Uterus (tissue), 2 donors: ENCODE results near the gene AP4E1.
"Not testable (repeated sequence)": the region's sequence is repeated elsewhere in the genome, so short reads cannot be mapped to it uniquely, and the experiment has no call there.

Source experiments
- POLR2A ChIP-seq, 2 donors: fragments of 450-650 bp; IDR thresholded peaks; one replicate each; pipeline ENCODE4 v1.6.1; 2016; ENCODE audit warnings: antibody characterized with exemption in 2 of 2, mild to moderate bottlenecking in 1 of 2, moderate library complexity in 1 of 2
- TF ChIP-seq, protein P1 (sequence below), 4 experiments: fragments of 200-600 bp in 2 of 4; fragments of 450-650 bp in 2 of 4; sonication (generic) in 2 of 4; IDR thresholded peaks; one replicate each; pipeline ENCODE4 v1.5.1; 2016 to 2019; ENCODE audit warnings: antibody characterized with exemption in 4 of 4, mild to moderate bottlenecking in 2 of 4, moderate library complexity in 1 of 4

DNA sequence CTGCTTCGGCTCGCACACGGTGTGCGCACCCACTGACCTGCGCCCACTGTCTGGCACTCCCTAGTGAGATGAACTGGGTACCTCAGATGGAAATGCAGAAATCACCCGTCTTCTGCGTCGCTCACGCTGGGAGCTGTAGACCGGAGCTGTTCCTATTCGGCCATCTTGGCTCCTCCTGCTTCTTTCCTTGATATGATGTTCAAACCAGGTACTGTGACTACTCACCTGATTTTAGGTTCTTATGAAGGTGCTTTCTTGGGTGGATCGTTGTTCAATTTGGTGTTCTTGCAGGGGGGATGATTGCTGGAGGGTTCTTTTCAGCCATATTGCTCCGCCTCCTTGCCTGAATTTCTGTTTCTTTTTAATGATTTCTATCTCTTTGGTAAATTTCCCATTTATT lies 129.0 kb downstream of the AP4E1 start:
- TF ChIP-seq POLR2A (IDR thresholded peaks at IDR 0.05) = not testable (repeated sequence)
- TF ChIP-seq, protein P1, sequence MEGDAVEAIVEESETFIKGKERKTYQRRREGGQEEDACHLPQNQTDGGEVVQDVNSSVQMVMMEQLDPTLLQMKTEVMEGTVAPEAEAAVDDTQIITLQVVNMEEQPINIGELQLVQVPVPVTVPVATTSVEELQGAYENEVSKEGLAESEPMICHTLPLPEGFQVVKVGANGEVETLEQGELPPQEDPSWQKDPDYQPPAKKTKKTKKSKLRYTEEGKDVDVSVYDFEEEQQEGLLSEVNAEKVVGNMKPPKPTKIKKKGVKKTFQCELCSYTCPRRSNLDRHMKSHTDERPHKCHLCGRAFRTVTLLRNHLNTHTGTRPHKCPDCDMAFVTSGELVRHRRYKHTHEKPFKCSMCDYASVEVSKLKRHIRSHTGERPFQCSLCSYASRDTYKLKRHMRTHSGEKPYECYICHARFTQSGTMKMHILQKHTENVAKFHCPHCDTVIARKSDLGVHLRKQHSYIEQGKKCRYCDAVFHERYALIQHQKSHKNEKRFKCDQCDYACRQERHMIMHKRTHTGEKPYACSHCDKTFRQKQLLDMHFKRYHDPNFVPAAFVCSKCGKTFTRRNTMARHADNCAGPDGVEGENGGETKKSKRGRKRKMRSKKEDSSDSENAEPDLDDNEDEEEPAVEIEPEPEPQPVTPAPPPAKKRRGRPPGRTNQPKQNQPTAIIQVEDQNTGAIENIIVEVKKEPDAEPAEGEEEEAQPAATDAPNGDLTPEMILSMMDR (IDR thresholded peaks at IDR 0.05) = not testable (repeated sequence)
